HEK293 (cell line): ENCODE measurements around the gene IDH3B.

Source experiments
- EGR2 ChIP-seq: fragments of 450-650 bp; formaldehyde crosslinking; IDR thresholded peaks from 2 replicates; pipeline ENCODE4 v1.5.1; 2016; ENCODE audit warnings: low read depth, missing biosample characterization, missing genetic modification characterization
- GLI2 ChIP-seq: fragments of 450-650 bp; formaldehyde crosslinking; IDR thresholded peaks from 2 replicates; pipeline ENCODE4; 2017; ENCODE audit warnings: missing biosample characterization, missing genetic modification characterization, low read depth, borderline replicate concordance
- IKZF3 ChIP-seq: fragments of 450-650 bp; IDR thresholded peaks from 2 replicates; pipeline ENCODE4 v1.5.0; 2018; ENCODE audit warnings: missing biosample characterization, mild to moderate bottlenecking, missing genetic modification characterization, moderate library complexity
- KLF10 ChIP-seq: fragments of 450-650 bp; IDR thresholded peaks from 2 replicates; pipeline ENCODE4 v1.5.1; 2018; ENCODE audit warnings: missing biosample characterization, mild to moderate bottlenecking, missing genetic modification characterization
- KLF7 ChIP-seq: fragments of 450-650 bp; formaldehyde crosslinking; IDR thresholded peaks from 2 replicates; pipeline ENCODE4 v1.5.1; 2016; ENCODE audit warnings: missing biosample characterization, missing genetic modification characterization, borderline replicate concordance
- ZNF121 ChIP-seq: fragments of 450-650 bp; formaldehyde crosslinking; IDR thresholded peaks from 2 replicates; pipeline ENCODE4 v1.5.1; 2016; ENCODE audit warnings: missing biosample characterization, missing genetic modification characterization
- ZNF132 ChIP-seq: fragments of 450-650 bp; formaldehyde crosslinking; IDR thresholded peaks from 2 replicates; pipeline ENCODE4 v1.5.1; 2017; ENCODE audit warnings: missing biosample characterization, missing genetic modification characterization, borderline replicate concordance
- ZNF140 ChIP-seq: fragments of 450-650 bp; formaldehyde crosslinking; IDR thresholded peaks from 2 replicates; pipeline ENCODE4 v1.5.1; 2016; ENCODE audit warnings: missing biosample characterization, missing genetic modification characterization
- ZNF155 ChIP-seq: fragments of 450-650 bp; formaldehyde crosslinking; IDR thresholded peaks from 2 replicates; pipeline ENCODE4 v1.5.1; 2016; ENCODE audit warnings: missing biosample characterization, missing genetic modification characterization
- ZNF169 ChIP-seq: fragments of 450-650 bp; formaldehyde crosslinking; IDR thresholded peaks from 2 replicates; pipeline ENCODE4 v1.5.1; 2016; ENCODE audit warnings: missing biosample characterization, missing genetic modification characterization
- ZNF19 ChIP-seq: fragments of 450-650 bp; formaldehyde crosslinking; IDR thresholded peaks from 2 replicates; pipeline ENCODE4; 2016; ENCODE audit warnings: missing biosample characterization, missing genetic modification characterization, low read depth
- ZNF248 ChIP-seq: fragments of 450-650 bp; formaldehyde crosslinking; IDR thresholded peaks from 2 replicates; pipeline ENCODE4 v1.5.1; 2017; ENCODE audit warnings: missing biosample characterization, missing genetic modification characterization
- ZNF266 ChIP-seq: fragments of 450-650 bp; formaldehyde crosslinking; IDR thresholded peaks from 2 replicates; pipeline ENCODE4 v1.5.1; 2016; ENCODE audit warnings: missing biosample characterization, missing genetic modification characterization, low read depth
- ZNF335 ChIP-seq: fragments of 450-650 bp; formaldehyde crosslinking; conservative IDR thresholded peaks from 2 replicates; pipeline ENCODE4 v1.5.1; 2016; ENCODE audit warnings: missing biosample characterization, missing genetic modification characterization
- ZNF341 ChIP-seq: fragments of 450-650 bp; formaldehyde crosslinking; IDR thresholded peaks from 2 replicates; pipeline ENCODE4; 2016; ENCODE audit warnings: low read depth, missing biosample characterization, missing genetic modification characterization
- ZNF37A ChIP-seq: fragments of 450-650 bp; IDR thresholded peaks from 2 replicates; pipeline ENCODE4 v1.5.1; 2018; ENCODE audit warnings: missing biosample characterization, missing genetic modification characterization
- ZNF423 ChIP-seq: fragments of 450-650 bp; formaldehyde crosslinking; IDR thresholded peaks from 2 replicates; pipeline ENCODE4 v1.5.1; 2016; ENCODE audit warnings: missing biosample characterization, missing genetic modification characterization
- ZNF433 ChIP-seq: fragments of 450-650 bp; formaldehyde crosslinking; IDR thresholded peaks from 2 replicates; pipeline ENCODE4 v1.5.1; 2016; ENCODE audit warnings: missing biosample characterization, missing genetic modification characterization, low read depth
- ZNF48 ChIP-seq: fragments of 450-650 bp; formaldehyde crosslinking; IDR thresholded peaks from 2 replicates; pipeline ENCODE4 v1.5.1; 2016; ENCODE audit warnings: missing biosample characterization, missing genetic modification characterization
- ZNF488 ChIP-seq: fragments of 450-650 bp; formaldehyde crosslinking; IDR thresholded peaks from 2 replicates; pipeline ENCODE4 v1.5.1; 2016; ENCODE audit warnings: missing biosample characterization, missing genetic modification characterization
- ZNF530 ChIP-seq: fragments of 450-650 bp; formaldehyde crosslinking; IDR thresholded peaks from 2 replicates; pipeline ENCODE4 v1.5.1; 2016; ENCODE audit warnings: low read depth, missing biosample characterization, missing genetic modification characterization
- ZNF560 ChIP-seq: fragments of 450-650 bp; formaldehyde crosslinking; IDR thresholded peaks from 2 replicates; pipeline ENCODE4 v1.5.1; 2017; ENCODE audit warnings: missing biosample characterization, missing genetic modification characterization, borderline replicate concordance
- ZNF571 ChIP-seq: fragments of 450-650 bp; formaldehyde crosslinking; IDR thresholded peaks from 2 replicates; pipeline ENCODE4 v1.5.0; 2017; ENCODE audit warnings: missing biosample characterization, missing genetic modification characterization
- ZNF585B ChIP-seq: fragments of 450-650 bp; formaldehyde crosslinking; IDR thresholded peaks from 2 replicates; pipeline ENCODE4 v1.5.1; 2016; ENCODE audit warnings: missing biosample characterization, missing genetic modification characterization
- ZNF610 ChIP-seq: fragments of 450-650 bp; formaldehyde crosslinking; IDR thresholded peaks from 2 replicates; pipeline ENCODE4 v1.5.1; 2016; ENCODE audit warnings: missing biosample characterization, missing genetic modification characterization, borderline replicate concordance
- ZNF660 ChIP-seq: fragments of 450-650 bp; IDR thresholded peaks from 2 replicates; pipeline ENCODE4 v1.5.1; 2018; ENCODE audit warnings: missing biosample characterization, mild to moderate bottlenecking, missing genetic modification characterization
- ZNF707 ChIP-seq: fragments of 450-650 bp; formaldehyde crosslinking; IDR thresholded peaks from 2 replicates; pipeline ENCODE4 v1.5.1; 2016; ENCODE audit warnings: missing biosample characterization, missing genetic modification characterization
- ZNF76 ChIP-seq: fragments of 450-650 bp; formaldehyde crosslinking; IDR thresholded peaks from 2 replicates; pipeline ENCODE4; 2016; ENCODE audit warnings: low read depth, missing biosample characterization, missing genetic modification characterization, borderline replicate concordance
- ZNF837 ChIP-seq: fragments of 450-650 bp; formaldehyde crosslinking; IDR thresholded peaks from 2 replicates; pipeline ENCODE4 v1.5.1; 2016; ENCODE audit warnings: missing biosample characterization, missing genetic modification characterization
- ZSCAN23 ChIP-seq: fragments of 450-650 bp; formaldehyde crosslinking; IDR thresholded peaks from 2 replicates; pipeline ENCODE4 v1.5.1; 2016; ENCODE audit warnings: missing biosample characterization, missing genetic modification characterization
- TF ChIP-seq, protein P1 (sequence below): fragments of 450-650 bp; formaldehyde crosslinking; IDR thresholded peaks from 2 replicates; pipeline ENCODE4 v1.5.1; 2016; ENCODE audit warnings: missing biosample characterization, missing genetic modification characterization, low read depth
- TF ChIP-seq, protein P2 (sequence below): fragments of 450-650 bp; formaldehyde crosslinking; IDR thresholded peaks from 2 replicates; pipeline ENCODE4 v1.5.1; 2017; ENCODE audit warnings: missing biosample characterization, missing genetic modification characterization
- TF ChIP-seq, protein P3 (sequence below): fragments of 450-650 bp; formaldehyde crosslinking; IDR thresholded peaks from 2 replicates; pipeline ENCODE4 v1.5.1; 2016; ENCODE audit warnings: missing biosample characterization, missing genetic modification characterization, borderline replicate concordance

IDH3B gene

DNA sequence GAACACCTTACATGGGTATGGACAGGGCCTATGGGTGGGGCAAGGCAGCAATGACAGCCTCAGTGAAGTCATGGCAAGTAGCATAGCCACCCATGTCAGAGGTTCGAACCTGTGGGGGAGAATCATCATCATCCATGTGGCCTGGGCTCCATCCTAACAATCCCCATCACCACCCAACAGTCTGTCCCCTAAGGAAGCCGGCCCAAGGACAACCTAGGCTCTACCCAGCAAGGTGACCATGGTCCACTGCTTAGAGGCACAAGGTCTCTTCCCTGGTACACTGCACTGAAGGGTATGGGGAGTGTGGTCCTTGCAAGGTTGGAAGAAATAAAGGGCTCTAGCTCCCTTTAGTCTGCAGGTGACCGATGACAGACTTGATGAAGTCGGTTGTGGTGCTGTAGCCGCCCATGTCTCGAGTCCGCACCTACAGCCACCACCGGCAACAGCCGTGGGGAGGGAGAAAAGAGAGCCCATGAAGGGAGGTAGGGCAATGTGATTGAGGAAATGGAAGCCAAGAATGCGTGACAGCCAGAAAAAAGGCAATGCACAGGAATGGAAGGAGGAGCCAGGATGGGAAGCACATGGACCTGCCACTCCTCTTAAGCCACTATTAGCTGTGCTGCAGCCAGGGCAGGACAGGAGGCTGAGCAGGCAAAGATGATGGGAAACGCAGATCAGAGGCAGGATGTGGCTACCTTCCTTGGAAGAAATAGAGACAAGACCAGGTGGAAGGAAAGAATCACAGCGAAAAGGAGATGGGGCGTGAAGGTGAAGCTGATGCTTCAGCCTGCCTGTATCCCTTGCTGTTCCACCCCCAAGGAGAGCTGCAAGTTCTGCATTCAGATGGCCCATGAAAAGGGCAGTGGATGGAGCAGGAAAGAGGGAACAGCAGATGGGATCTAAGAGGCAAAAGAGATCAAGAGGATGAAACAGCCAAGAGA, 5.3 kb downstream of the IDH3B start (continued):
- no peak for TF ChIP-seq ZSCAN23 (tag by site-specific recombination)
- TF ChIP-seq ZNF488 (tag by site-specific recombination), result no peak
- no peak for TF ChIP-seq ZNF121 (tag by site-specific recombination)
- no peak for TF ChIP-seq ZNF571 (tag by site-specific recombination)
- peak; percentile 81 for TF ChIP-seq ZNF341 (tag by site-specific recombination)
- no peak; the same call in 1 of the 2 replicates for TF ChIP-seq KLF7 (tag by site-specific recombination)
- no peak for TF ChIP-seq ZNF248 (tag by site-specific recombination)
- peak; percentile 47 for TF ChIP-seq IKZF3 (tag by site-specific recombination)
- TF ChIP-seq, protein P1, sequence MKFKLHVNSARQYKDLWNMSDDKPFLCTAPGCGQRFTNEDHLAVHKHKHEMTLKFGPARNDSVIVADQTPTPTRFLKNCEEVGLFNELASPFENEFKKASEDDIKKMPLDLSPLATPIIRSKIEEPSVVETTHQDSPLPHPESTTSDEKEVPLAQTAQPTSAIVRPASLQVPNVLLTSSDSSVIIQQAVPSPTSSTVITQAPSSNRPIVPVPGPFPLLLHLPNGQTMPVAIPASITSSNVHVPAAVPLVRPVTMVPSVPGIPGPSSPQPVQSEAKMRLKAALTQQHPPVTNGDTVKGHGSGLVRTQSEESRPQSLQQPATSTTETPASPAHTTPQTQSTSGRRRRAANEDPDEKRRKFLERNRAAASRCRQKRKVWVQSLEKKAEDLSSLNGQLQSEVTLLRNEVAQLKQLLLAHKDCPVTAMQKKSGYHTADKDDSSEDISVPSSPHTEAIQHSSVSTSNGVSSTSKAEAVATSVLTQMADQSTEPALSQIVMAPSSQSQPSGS, result no peak
- TF ChIP-seq ZNF76 (tag by site-specific recombination), result no peak
- TF ChIP-seq ZNF48 (tag by site-specific recombination), result no peak
- TF ChIP-seq ZNF433 (tag by site-specific recombination), result no peak
- TF ChIP-seq ZNF423 (tag by site-specific recombination), result no peak
- TF ChIP-seq, protein P2, sequence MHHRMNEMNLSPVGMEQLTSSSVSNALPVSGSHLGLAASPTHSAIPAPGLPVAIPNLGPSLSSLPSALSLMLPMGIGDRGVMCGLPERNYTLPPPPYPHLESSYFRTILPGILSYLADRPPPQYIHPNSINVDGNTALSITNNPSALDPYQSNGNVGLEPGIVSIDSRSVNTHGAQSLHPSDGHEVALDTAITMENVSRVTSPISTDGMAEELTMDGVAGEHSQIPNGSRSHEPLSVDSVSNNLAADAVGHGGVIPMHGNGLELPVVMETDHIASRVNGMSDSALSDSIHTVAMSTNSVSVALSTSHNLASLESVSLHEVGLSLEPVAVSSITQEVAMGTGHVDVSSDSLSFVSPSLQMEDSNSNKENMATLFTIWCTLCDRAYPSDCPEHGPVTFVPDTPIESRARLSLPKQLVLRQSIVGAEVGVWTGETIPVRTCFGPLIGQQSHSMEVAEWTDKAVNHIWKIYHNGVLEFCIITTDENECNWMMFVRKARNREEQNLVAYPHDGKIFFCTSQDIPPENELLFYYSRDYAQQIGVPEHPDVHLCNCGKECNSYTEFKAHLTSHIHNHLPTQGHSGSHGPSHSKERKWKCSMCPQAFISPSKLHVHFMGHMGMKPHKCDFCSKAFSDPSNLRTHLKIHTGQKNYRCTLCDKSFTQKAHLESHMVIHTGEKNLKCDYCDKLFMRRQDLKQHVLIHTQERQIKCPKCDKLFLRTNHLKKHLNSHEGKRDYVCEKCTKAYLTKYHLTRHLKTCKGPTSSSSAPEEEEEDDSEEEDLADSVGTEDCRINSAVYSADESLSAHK (tag by site-specific recombination), result no peak
- TF ChIP-seq ZNF19 (tag by site-specific recombination), result no peak
- TF ChIP-seq ZNF707, result no peak
- TF ChIP-seq ZNF155 (tag by site-specific recombination), result no peak
- TF ChIP-seq, protein P3, sequence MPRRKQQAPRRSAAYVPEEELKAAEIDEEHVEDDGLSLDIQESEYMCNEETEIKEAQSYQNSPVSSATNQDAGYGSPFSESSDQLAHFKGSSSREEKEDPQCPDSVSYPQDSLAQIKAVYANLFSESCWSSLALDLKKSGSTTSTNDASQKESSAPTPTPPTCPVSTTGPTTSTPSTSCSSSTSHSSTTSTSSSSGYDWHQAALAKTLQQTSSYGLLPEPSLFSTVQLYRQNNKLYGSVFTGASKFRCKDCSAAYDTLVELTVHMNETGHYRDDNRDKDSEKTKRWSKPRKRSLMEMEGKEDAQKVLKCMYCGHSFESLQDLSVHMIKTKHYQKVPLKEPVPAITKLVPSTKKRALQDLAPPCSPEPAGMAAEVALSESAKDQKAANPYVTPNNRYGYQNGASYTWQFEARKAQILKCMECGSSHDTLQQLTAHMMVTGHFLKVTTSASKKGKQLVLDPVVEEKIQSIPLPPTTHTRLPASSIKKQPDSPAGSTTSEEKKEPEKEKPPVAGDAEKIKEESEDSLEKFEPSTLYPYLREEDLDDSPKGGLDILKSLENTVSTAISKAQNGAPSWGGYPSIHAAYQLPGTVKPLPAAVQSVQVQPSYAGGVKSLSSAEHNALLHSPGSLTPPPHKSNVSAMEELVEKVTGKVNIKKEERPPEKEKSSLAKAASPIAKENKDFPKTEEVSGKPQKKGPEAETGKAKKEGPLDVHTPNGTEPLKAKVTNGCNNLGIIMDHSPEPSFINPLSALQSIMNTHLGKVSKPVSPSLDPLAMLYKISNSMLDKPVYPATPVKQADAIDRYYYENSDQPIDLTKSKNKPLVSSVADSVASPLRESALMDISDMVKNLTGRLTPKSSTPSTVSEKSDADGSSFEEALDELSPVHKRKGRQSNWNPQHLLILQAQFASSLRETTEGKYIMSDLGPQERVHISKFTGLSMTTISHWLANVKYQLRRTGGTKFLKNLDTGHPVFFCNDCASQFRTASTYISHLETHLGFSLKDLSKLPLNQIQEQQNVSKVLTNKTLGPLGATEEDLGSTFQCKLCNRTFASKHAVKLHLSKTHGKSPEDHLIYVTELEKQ, result no peak
- no peak for TF ChIP-seq ZNF837 (tag by site-specific recombination)
- no peak for TF ChIP-seq ZNF132 (tag by site-specific recombination)
- TF ChIP-seq ZNF169 (tag by site-specific recombination), result no peak
- TF ChIP-seq GLI2 (tag by site-specific recombination), result no peak
- no peak for TF ChIP-seq ZNF37A (tag by site-specific recombination)
- TF ChIP-seq ZNF530 (tag by site-specific recombination), result no peak
- no peak for TF ChIP-seq ZNF585B
- TF ChIP-seq ZNF660, result no peak
- TF ChIP-seq ZNF140, result no peak
- no peak for TF ChIP-seq EGR2 (tag by site-specific recombination)
- TF ChIP-seq ZNF610, result peak; percentile 12; the same call in 1 of the 2 replicates
- no peak for TF ChIP-seq ZNF266 (tag by site-specific recombination)
- peak; percentile 17; the same call in 1 of the 2 replicates for TF ChIP-seq KLF10 (tag by site-specific recombination)
- peak; percentile 53 for TF ChIP-seq ZNF335
- no peak for TF ChIP-seq ZNF560
